ENCODE data around the gene CSNK2B. TPM values are rescaled to one million over a fixed set of nuclear protein-coding genes. Genes with fewer than 3 reads are reported as not detected.

The CSNK2B gene
- total and polyA plus RNA-seq, 9 of the 15 experiments (the other 6 are each of a cell fraction or from before 2014, with no cell fraction given) = 120 to 1,126 (median 529) TPM

- TF ChIP-seq MAX (CRISPR knock-in tag; IDR thresholded peaks at IDR 0.05) (no peak), RBM14 (IDR thresholded peaks at IDR 0.05; ENCODE audit: borderline replicate concordance, insufficient read depth, low read depth, low read length) (no peak), SP1 (CRISPR knock-in tag; IDR thresholded peaks at IDR 0.05) (0 out of 2 replicates have a peak, but pooled peaks have one; percentile 10), ZNF140 (CRISPR knock-in tag; IDR thresholded peaks at IDR 0.05) (no peak), MAFF (IDR thresholded peaks at IDR 0.05; ENCODE audit: low read length) (no peak)
These were observed 40.1 kb downstream of the CSNK2B start (continued) for GRCh38 chr6:31705931-31706330.

DNA sequence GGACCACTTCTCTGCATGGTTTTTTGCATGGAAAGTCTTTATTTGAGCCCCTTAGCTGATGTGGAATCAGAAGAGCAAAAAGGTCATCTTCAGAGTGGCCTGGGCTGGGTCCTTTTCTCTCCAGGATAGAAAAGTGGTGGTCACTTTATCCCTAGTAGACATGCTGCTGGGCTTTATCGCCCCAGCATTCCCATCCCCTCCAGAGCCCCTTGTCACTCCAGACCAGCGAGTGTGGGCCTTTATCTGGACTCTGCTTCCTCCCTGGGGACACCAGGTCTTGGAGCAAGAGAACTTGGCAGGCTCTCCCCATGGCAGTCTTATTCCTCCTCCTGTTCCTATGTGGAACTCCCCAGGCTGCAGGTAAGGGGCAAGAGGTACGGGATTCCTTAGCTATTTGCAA is 40.7 kb downstream of the CSNK2B start, which contains the start of gene LY6G6F:
LY6G6F (plus strand) TSS at position 268 of the 400 bp plus-strand sequence; CDS start at position 309, 41 bp downstream.
- peaks cover 35 to 37% of the 10 kb centered on the region in 2 experiments for H3K4me1 ChIP-seq (replicated peaks in 1 of 2; ENCODE audit: control insufficient read depth in 2 of 2, insufficient read depth in 2 of 2, low read length in 2 of 2)
- 8% methylated on average over 3 of the region's 3 CpGs for WGBS (ENCODE audit: insufficient coverage, low coverage, missing lambda C conversion rate)
- H4K20me1 ChIP-seq (replicated peaks; ENCODE audit: control insufficient read depth, insufficient read depth, low read length) = no peaks in the 10 kb centered on the region; the same call in 1 of the 2 replicates
- no peaks in the 10 kb centered on the region for H3K9me3 ChIP-seq (replicated peaks; ENCODE audit: control insufficient read depth, insufficient read depth, low read depth, low read length)
- H3K27ac ChIP-seq (ENCODE audit: extremely low read depth, low read depth, low read length) = peak within 1 kb of the TSS; percentile 23
- peak within 1 kb of the TSS; percentile 23 to 46; a peak in 3 of 4 replicates for H3K9ac ChIP-seq (ENCODE audit: insufficient read depth in 1 of 2, low read depth in 2 of 2, low read length in 2 of 2)
- ATAC-seq = 0 out of 3 replicates have a peak, but pooled peaks have one; percentile 0
- intact Hi-C loops (cut with micrococcal nuclease) (no loop called here), in situ Hi-C loops (cut with MboI) (no loop called here)
- no peaks in the 10 kb centered on the region for H3K27me3 ChIP-seq (ENCODE audit: control insufficient read depth in 2 of 2, insufficient read depth in 2 of 2, low read length in 2 of 2)
- H3K36me3 ChIP-seq (ENCODE audit: control insufficient read depth, insufficient read depth, low read length) = peaks cover 4% of the 10 kb centered on the region; the same call in 2 of the 3 replicates
- H3K79me2 ChIP-seq (ENCODE audit: control insufficient read depth, insufficient read depth, low read length) = peaks cover 19% of the 10 kb centered on the region
- ChIA-PET CTCF (ENCODE audit: low intra/inter-chr PET ratio) (no interaction called here), POLR2A (interaction anchor here (0.6 to 12.4 kb wide), 7 partner anchors 9 to 989 kb away, joined by 3 to 223 read pairs (median 4); partner anchors contain the start of genes DDAH2, LY6G6C, LY6G6D and MDC1)
- DNase-seq (ENCODE audit: extremely low read depth in 1 of 4, low spot score in 3 of 4) = peak in 2 of 4 experiments; percentile 65 to 75
- no peak within 1 kb of the TSS for H3K4me3 ChIP-seq
- FAIRE-seq = no peak
- no TSS peak for BruUV-seq (replicated peaks)
- peak within 1 kb of the TSS; percentile 91 for H2AFZ ChIP-seq (ENCODE audit: low read depth, low read length)
- H3K9me1 ChIP-seq (ENCODE audit: control insufficient read depth, insufficient read depth, low read length) = no peaks in the 10 kb centered on the region
- H3K4me2 ChIP-seq (ENCODE audit: insufficient read depth, low read length) = peak within 1 kb of the TSS; percentile 44
- peak; percentile 33; the same call in 1 of the 2 replicates for TF ChIP-seq L3MBTL2 (IDR thresholded peaks at IDR 0.05)
- no peak for TF ChIP-seq ARHGAP35 (IDR thresholded peaks at IDR 0.05; ENCODE audit: partially characterized antibody)
- TF ChIP-seq CBFA2T2 (conservative IDR thresholded peaks at IDR 0.05) = peak; percentile 56
- TF ChIP-seq, protein P1, sequence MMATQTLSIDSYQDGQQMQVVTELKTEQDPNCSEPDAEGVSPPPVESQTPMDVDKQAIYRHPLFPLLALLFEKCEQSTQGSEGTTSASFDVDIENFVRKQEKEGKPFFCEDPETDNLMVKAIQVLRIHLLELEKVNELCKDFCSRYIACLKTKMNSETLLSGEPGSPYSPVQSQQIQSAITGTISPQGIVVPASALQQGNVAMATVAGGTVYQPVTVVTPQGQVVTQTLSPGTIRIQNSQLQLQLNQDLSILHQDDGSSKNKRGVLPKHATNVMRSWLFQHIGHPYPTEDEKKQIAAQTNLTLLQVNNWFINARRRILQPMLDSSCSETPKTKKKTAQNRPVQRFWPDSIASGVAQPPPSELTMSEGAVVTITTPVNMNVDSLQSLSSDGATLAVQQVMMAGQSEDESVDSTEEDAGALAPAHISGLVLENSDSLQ (IDR thresholded peaks at IDR 0.05) = peak; percentile 37; the same call in 1 of the 2 replicates
- TF ChIP-seq ZNF263 (CRISPR knock-in tag; IDR thresholded peaks at IDR 0.05; ENCODE audit: borderline replicate concordance) = 0 out of 2 replicates have a peak, but pooled peaks have one; percentile 21
- TF ChIP-seq IRF9 (tag; IDR thresholded peaks at IDR 0.05) = no peak
- no peak for TF ChIP-seq PYGO2 (tag; IDR thresholded peaks at IDR 0.05)
- peak; percentile 26; the same call in 1 of the 2 replicates for TF ChIP-seq EP300 (IDR thresholded peaks at IDR 0.05; ENCODE audit: low read length)
- TF ChIP-seq PTTG1 (tag; IDR thresholded peaks at IDR 0.05; ENCODE audit: low read depth) = no peak
- 0 out of 2 replicates have a peak, but pooled peaks have one; percentile 31 for TF ChIP-seq ETV5 (CRISPR knock-in tag; IDR thresholded peaks at IDR 0.05; ENCODE audit: low read depth)
- no peak for TF ChIP-seq GABPB2 (CRISPR knock-in tag; conservative IDR thresholded peaks at IDR 0.05)
- no peak for TF ChIP-seq MCM2 (IDR thresholded peaks at IDR 0.05; ENCODE audit: low read depth)
- TF ChIP-seq SPI1 (IDR thresholded peaks at IDR 0.05; ENCODE audit: borderline replicate concordance, low read depth, low read length) = peak; percentile 12; the same call in 1 of the 2 replicates
- TF ChIP-seq ATF1 (CRISPR knock-in tag; IDR thresholded peaks at IDR 0.05) = no peak
- TF ChIP-seq ATF1 (tag; IDR thresholded peaks at IDR 0.05) = no peak
